HepG2 (cell line): ENCODE measurements around the gene HYI. TPM values are rescaled to one million over a fixed set of nuclear protein-coding genes. Genes with fewer than 3 reads are reported as not detected.

Source experiments
- ATAC-seq: fragments of 200-7000 bp; cut with Tn5 transposase; 3 replicates; pipeline ENCODE4 v1.9.1; 2020; ENCODE audit warnings: mild to moderate bottlenecking, moderate library complexity
- BruUV-seq: library from RNA; stranded (reverse); fragments of 400-500 nt; replicated peaks from 2 replicates; lab custom pipeline; 2021; lab: Mats Ljungman, UMichigan
- CTCF ChIA-PET: fragments of 300-600 bp; formaldehyde crosslinking; extraction: SDS; loops from one replicate; lab custom pipeline; 2021; ENCODE audit warnings: low total read pairs, inconsistent platforms, low intra/inter-chr PET ratio; lab: Yijun Ruan, JAX
- POLR2A ChIA-PET: fragments of 350-600 bp; sonication (Branson Sonifier 250); formaldehyde crosslinking; loops from one replicate; lab custom pipeline; 2020; ENCODE audit warnings: antibody characterized with exemption, inconsistent platforms; lab: Yijun Ruan, JAX
- DNase-seq: peaks from one replicate; pipeline ENCODE4 v3.0.0-alpha.2; 2015; ENCODE audit warnings: low spot score
- FAIRE-seq: peaks from 3 replicates; lab custom pipeline; 2011; peaks lifted over from hg19 to GRCh38; lab: Jason Lieb, UNC
- H2AFZ ChIP-seq: one replicate; pipeline ENCODE4 v1.6.1; 2011; ENCODE audit warnings: low read length, inconsistent platforms
- H3K27ac ChIP-seq: fragments of 300-600 bp; 3 replicates; pipeline ENCODE4 v1.8.0; 2011; ENCODE audit warnings: mixed run types, mild to moderate bottlenecking, mixed read lengths, low read length, inconsistent platforms; ENCODE audit not compliant: insufficient read depth; ENCODE audit errors: extremely low read length
- H3K27me3 ChIP-seq, 2 experiments: fragments of 200-600 bp in 1 of 2; 2 replicates in 1 of 2; 3 replicates in 1 of 2; pipeline versions ENCODE4 v1.6.0 to v1.8.0; 2011; ENCODE audit warnings: low read length in 2 of 2, mild to moderate bottlenecking in 2 of 2, moderate library complexity in 2 of 2, inconsistent platforms in 1 of 2; ENCODE audit not compliant: insufficient read depth in 2 of 2, control insufficient read depth in 1 of 2
- H3K36me3 ChIP-seq, 2 experiments: fragments of 200-600 bp in 1 of 2; replicated peaks in 1 of 2; 2 replicates in 1 of 2; 3 replicates in 1 of 2; pipeline versions ENCODE4 v1.5.1 to v1.8.0; 2011; ENCODE audit warnings: low read length in 2 of 2, inconsistent platforms in 1 of 2; ENCODE audit not compliant: insufficient read depth in 2 of 2, control insufficient read depth in 1 of 2
- H3K4me1 ChIP-seq: 2 replicates; pipeline ENCODE4 v1.5.1; 2012; ENCODE audit warnings: low read length, inconsistent platforms; ENCODE audit not compliant: insufficient read depth
- H3K4me2 ChIP-seq: 2 replicates; pipeline ENCODE4 v1.6.0; 2011; ENCODE audit warnings: low read depth, low read length, inconsistent platforms
- H3K4me3 ChIP-seq, 3 experiments: fragments of 200-600 bp in 1 of 3; sonication (generic), shearing (Covaris generic) in 1 of 3; replicated peaks in 1 of 3; 2 replicates each; pipeline ENCODE4 v1.5.1; 2011 to 2016; ENCODE audit warnings: low read length in 3 of 3, inconsistent platforms in 2 of 3, low read depth in 2 of 3, mild to moderate bottlenecking in 2 of 3, control low read depth in 1 of 3, mixed read lengths in 1 of 3; ENCODE audit not compliant: insufficient read depth in 1 of 3
- H3K79me2 ChIP-seq: one replicate; pipeline ENCODE4 v1.6.1; 2011; ENCODE audit warnings: low read length, inconsistent platforms; ENCODE audit not compliant: insufficient read depth
- H3K9ac ChIP-seq: 2 replicates; pipeline ENCODE4 v1.6.0; 2011; ENCODE audit warnings: mild to moderate bottlenecking, low read depth, low read length, inconsistent platforms; ENCODE audit not compliant: insufficient read depth
- H3K9me3 ChIP-seq: 2 replicates; pipeline ENCODE4 v1.5.1; 2012; ENCODE audit warnings: mild to moderate bottlenecking, low read length
- H4K20me1 ChIP-seq: 2 replicates; pipeline ENCODE4 v1.6.0; 2011; ENCODE audit warnings: inconsistent platforms, mild to moderate bottlenecking, low read length, moderate library complexity; ENCODE audit not compliant: insufficient read depth
- GLI4 ChIP-seq: sonication (generic); formaldehyde crosslinking; IDR thresholded peaks from 2 replicates; pipeline ENCODE4 v1.5.1; 2020; ENCODE audit warnings: missing genetic modification reagents, mild to moderate bottlenecking, moderate library complexity, borderline replicate concordance
- MEIS1 ChIP-seq: sonication (generic); formaldehyde crosslinking; IDR thresholded peaks from 2 replicates; pipeline ENCODE4 v1.9.0; 2021; ENCODE audit warnings: mild to moderate bottlenecking, missing genetic modification reagents, moderate library complexity, borderline replicate concordance
- MXD3 ChIP-seq: IDR thresholded peaks from 2 replicates; pipeline ENCODE4 v1.6.1; 2016; ENCODE audit warnings: mild to moderate bottlenecking, missing biosample characterization, missing genetic modification reagents
- NRL ChIP-seq: sonication (generic); formaldehyde crosslinking; IDR thresholded peaks from 2 replicates; pipeline ENCODE4 v1.5.0; 2020; ENCODE audit warnings: missing genetic modification reagents, mild to moderate bottlenecking, moderate library complexity, borderline replicate concordance
- PAF1 ChIP-seq: IDR thresholded peaks from 2 replicates; pipeline ENCODE4 v1.6.1; 2016; ENCODE audit warnings: missing genetic modification reagents, missing compliant biosample characterization
- POLR2AphosphoS2 ChIP-seq: IDR thresholded peaks from 2 replicates; pipeline ENCODE4 v1.6.1; 2011; ENCODE audit warnings: low read depth, low read length, improper control_type of control experiment
- PRMT3 ChIP-seq: sonication (generic); formaldehyde crosslinking; IDR thresholded peaks from 2 replicates; pipeline ENCODE4 v1.8.1; 2022; ENCODE audit warnings: low read depth, mild to moderate bottlenecking, moderate library complexity, missing genetic modification reagents, borderline replicate concordance
- PRPF4 ChIP-seq: fragments of 200-400 bp; formaldehyde crosslinking; IDR thresholded peaks from 2 replicates; pipeline ENCODE4 v1.6.1; 2016; ENCODE audit warnings: low read length, low read depth; ENCODE audit not compliant: poor library complexity, severe bottlenecking
- SALL2 ChIP-seq: sonication (generic); formaldehyde crosslinking; IDR thresholded peaks from 2 replicates; pipeline ENCODE4 v1.8.1; 2023; ENCODE audit warnings: mild to moderate bottlenecking, missing genetic modification reagents, inconsistent platforms
- SOX5 ChIP-seq: IDR thresholded peaks from 2 replicates; pipeline ENCODE4 v1.6.1; 2016; ENCODE audit warnings: borderline replicate concordance
- ZC3H13 ChIP-seq: sonication (generic); formaldehyde crosslinking; IDR thresholded peaks from 2 replicates; pipeline ENCODE4 v1.8.1; 2023; ENCODE audit warnings: mild to moderate bottlenecking, missing genetic modification reagents, moderate library complexity
- ZHX1 ChIP-seq: sonication (generic); formaldehyde crosslinking; IDR thresholded peaks from 2 replicates; pipeline ENCODE4 v1.8.1; 2022; ENCODE audit warnings: low read depth, mild to moderate bottlenecking, missing genetic modification reagents
- ZMYM4 ChIP-seq: sonication (generic); formaldehyde crosslinking; IDR thresholded peaks from 2 replicates; pipeline ENCODE4 v1.8.1; 2023; ENCODE audit warnings: mild to moderate bottlenecking, missing genetic modification reagents
- ZNF10 ChIP-seq: sonication (generic); formaldehyde crosslinking; IDR thresholded peaks from 2 replicates; pipeline ENCODE4 v1.4.0; 2020; ENCODE audit warnings: mild to moderate bottlenecking, low read depth, missing genetic modification reagents, borderline replicate concordance
- ZNF234 ChIP-seq: sonication (generic); formaldehyde crosslinking; conservative IDR thresholded peaks from 2 replicates; pipeline ENCODE4 v1.5.1; 2020; ENCODE audit warnings: mild to moderate bottlenecking, missing genetic modification reagents
- ZNF317 ChIP-seq: sonication (generic); formaldehyde crosslinking; IDR thresholded peaks from 2 replicates; pipeline ENCODE4 v1.5.0; 2020; ENCODE audit warnings: mild to moderate bottlenecking, missing genetic modification reagents
- ZNF501 ChIP-seq: sonication (generic); formaldehyde crosslinking; IDR thresholded peaks from 2 replicates; pipeline ENCODE4 v1.5.1; 2020; ENCODE audit warnings: mild to moderate bottlenecking, moderate library complexity, missing genetic modification reagents
- ZNF580 ChIP-seq: IDR thresholded peaks from 2 replicates; pipeline ENCODE4 v1.6.1; 2016; ENCODE audit warnings: low read depth, borderline replicate concordance
- ZNF792 ChIP-seq: IDR thresholded peaks from 2 replicates; pipeline ENCODE4 v1.6.1; 2016
- WGBS: methylation state at CpG from one replicate; pipeline ENCODE4 v1.1.6; 2017; ENCODE audit warnings: low lambda C conversion rate; 5-methylcytosine and 5-hydroxymethylcytosine counted together
- in situ Hi-C: cut with HindIII; loops from 2 replicates; pipeline ENCODE4 v1.10.0; 2017; ENCODE audit warnings: low pct_unique_long_range_greater_than_20kb; ENCODE audit not compliant: extremely low pct_ligation_motif_present
- intact Hi-C: fragments of 100-400 bp; cut with micrococcal nuclease; formaldehyde crosslinking; loops from one replicate; pipeline ENCODE4 v1.10.0; 2022; ENCODE audit not compliant: unreplicated experiment
- polyA plus RNA-seq, 8 experiments: library from polyadenylated mRNA; depleted of rRNA in 3 of 8; stranded (reverse) in 7 of 8; unstranded in 1 of 8; fragments of >200 nt; fragmentation: Illumina TruSeq in 4 of 8; extraction: Trizol in 4 of 8; gene quantifications; 2 replicates each; pipeline versions ENCODE4 v1.2.1 to v1.2.3, GENCODE V29; 2011 to 2016; ENCODE audit warnings: low read depth in 4 of 8, missing spikeins in 1 of 8, mixed read lengths in 1 of 8; ENCODE audit not compliant: insufficient read depth in 1 of 8
- total RNA-seq, 5 experiments: library from RNA; depleted of rRNA; stranded (reverse); fragments of >200 nt; fragmentation: Illumina TruSeq; extraction: Trizol; gene quantifications; 2 replicates each; pipeline ENCODE4 v1.2.3, GENCODE V29; 2016; ENCODE audit warnings: low read depth in 1 of 5

Gene HYI
- total and polyA plus RNA-seq, 2 of the 13 experiments (the other 11 are each of a cell fraction or from before 2014, with no cell fraction given) = not detected

GRCh38 chr1:43448955-43449707 is 4.6 kb downstream of the HYI start:
- H4K20me1 ChIP-seq = no peaks in the 10 kb centered on the region
- no peaks in the 10 kb centered on the region for H3K27me3 ChIP-seq
- H3K9ac ChIP-seq = no peak overlapping the region
- intact Hi-C loops = no loop called here
- CTCF ChIA-PET = no interaction called here
- H3K4me1 ChIP-seq = no peaks in the 10 kb centered on the region
- no peaks in the 10 kb centered on the region for H3K79me2 ChIP-seq
- 93% methylated on average over 11 of the region's 11 CpGs for WGBS
- no peaks in the 10 kb centered on the region for H3K9me3 ChIP-seq
- no peak overlapping the region for H3K4me3 ChIP-seq
- POLR2A ChIA-PET = interaction anchor here (1.1 kb wide), 1 partner anchor 201 kb away, joined by 3 read pairs; the partner anchor contains the start of gene KDM4A
- TF ChIP-seq ZNF10 (CRISPR knock-in tag) (no peak), PRPF4 (no peak), NRL (no peak), MEIS1 (CRISPR knock-in tag) (no peak), SOX5 (no peak), MXD3 (CRISPR knock-in tag) (no peak), ZMYM4 (CRISPR knock-in tag) (no peak), ZNF501 (no peak), POLR2AphosphoS2 (no peak), ZNF234 (no peak), PRMT3 (CRISPR knock-in tag) (no peak), ZNF580 (CRISPR knock-in tag) (no peak), ZC3H13 (CRISPR knock-in tag) (no peak), GLI4 (CRISPR knock-in tag) (no peak), PAF1 (CRISPR knock-in tag) (no peak), ZNF792 (CRISPR knock-in tag) (no peak), SALL2 (no peak), ZNF317 (CRISPR knock-in tag) (no peak), ZHX1 (CRISPR knock-in tag) (no peak)
- TF ChIP-seq, all 625 proteins: peak for 0
- H2AFZ ChIP-seq = no peak overlapping the region
- no peak for DNase-seq
- H3K4me2 ChIP-seq = no peak overlapping the region
- H3K36me3 ChIP-seq = peaks cover 19 to 35% of the 10 kb centered on the region in 2 experiments; a peak in 4 of 5 replicates
- ATAC-seq = no peak
- FAIRE-seq = no peak
- in situ Hi-C loops = no loop called here
- H3K27ac ChIP-seq = no peak overlapping the region
- no TSS peak for BruUV-seq
